WTC11 (cell line): ENCODE measurements around the gene MGAT4C.

Source experiments
- E2F1 ChIP-seq: sonication (generic); formaldehyde crosslinking; IDR thresholded peaks from 2 replicates; pipeline ENCODE4 v1.8.0; 2022; ENCODE audit warnings: mild to moderate bottlenecking, missing genetic modification reagents
- KAT7 ChIP-seq: sonication (generic); formaldehyde crosslinking; IDR thresholded peaks from 2 replicates; pipeline ENCODE4 v1.8.1; 2023; ENCODE audit warnings: missing genetic modification reagents, mild to moderate bottlenecking, borderline replicate concordance
- TF ChIP-seq, protein P1 (sequence below): sonication (generic); formaldehyde crosslinking; IDR thresholded peaks from 2 replicates; pipeline ENCODE4 v1.8.0; 2022; ENCODE audit warnings: mild to moderate bottlenecking, missing genetic modification reagents
- TF ChIP-seq, protein P2 (sequence below): fragments of 200-600 bp; IDR thresholded peaks from 2 replicates; pipeline ENCODE4 v1.8.0; 2022; ENCODE audit warnings: antibody characterized with exemption

DNA sequence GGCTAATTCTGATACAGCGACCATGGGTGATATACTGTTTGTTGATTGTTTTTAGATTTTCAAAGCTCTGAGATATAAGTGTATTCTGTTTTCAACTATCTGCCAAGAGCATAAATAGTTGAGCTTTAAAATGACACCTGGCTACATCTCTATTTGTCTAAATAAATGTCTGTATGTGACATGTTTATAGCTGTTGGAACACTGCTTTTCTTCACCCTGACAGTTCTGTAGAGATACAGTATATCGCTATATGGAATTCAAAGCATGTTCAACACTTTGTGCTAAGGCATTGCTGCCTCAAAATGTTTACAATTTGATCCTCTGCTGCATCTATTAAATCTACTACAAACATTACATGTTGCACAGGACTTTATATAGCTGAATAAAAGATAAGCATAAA is 27.4 kb upstream of the MGAT4C start:
- TF ChIP-seq KAT7 (no peak), E2F1 (no peak)
- TF ChIP-seq, protein P1, sequence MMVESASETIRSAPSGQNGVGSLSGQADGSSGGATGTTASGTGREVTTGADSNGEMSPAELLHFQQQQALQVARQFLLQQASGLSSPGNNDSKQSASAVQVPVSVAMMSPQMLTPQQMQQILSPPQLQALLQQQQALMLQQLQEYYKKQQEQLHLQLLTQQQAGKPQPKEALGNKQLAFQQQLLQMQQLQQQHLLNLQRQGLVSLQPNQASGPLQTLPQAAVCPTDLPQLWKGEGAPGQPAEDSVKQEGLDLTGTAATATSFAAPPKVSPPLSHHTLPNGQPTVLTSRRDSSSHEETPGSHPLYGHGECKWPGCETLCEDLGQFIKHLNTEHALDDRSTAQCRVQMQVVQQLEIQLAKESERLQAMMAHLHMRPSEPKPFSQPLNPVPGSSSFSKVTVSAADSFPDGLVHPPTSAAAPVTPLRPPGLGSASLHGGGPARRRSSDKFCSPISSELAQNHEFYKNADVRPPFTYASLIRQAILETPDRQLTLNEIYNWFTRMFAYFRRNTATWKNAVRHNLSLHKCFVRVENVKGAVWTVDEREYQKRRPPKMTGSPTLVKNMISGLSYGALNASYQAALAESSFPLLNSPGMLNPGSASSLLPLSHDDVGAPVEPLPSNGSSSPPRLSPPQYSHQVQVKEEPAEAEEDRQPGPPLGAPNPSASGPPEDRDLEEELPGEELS (CRISPR knock-in tag) = no peak
- TF ChIP-seq, protein P2, sequence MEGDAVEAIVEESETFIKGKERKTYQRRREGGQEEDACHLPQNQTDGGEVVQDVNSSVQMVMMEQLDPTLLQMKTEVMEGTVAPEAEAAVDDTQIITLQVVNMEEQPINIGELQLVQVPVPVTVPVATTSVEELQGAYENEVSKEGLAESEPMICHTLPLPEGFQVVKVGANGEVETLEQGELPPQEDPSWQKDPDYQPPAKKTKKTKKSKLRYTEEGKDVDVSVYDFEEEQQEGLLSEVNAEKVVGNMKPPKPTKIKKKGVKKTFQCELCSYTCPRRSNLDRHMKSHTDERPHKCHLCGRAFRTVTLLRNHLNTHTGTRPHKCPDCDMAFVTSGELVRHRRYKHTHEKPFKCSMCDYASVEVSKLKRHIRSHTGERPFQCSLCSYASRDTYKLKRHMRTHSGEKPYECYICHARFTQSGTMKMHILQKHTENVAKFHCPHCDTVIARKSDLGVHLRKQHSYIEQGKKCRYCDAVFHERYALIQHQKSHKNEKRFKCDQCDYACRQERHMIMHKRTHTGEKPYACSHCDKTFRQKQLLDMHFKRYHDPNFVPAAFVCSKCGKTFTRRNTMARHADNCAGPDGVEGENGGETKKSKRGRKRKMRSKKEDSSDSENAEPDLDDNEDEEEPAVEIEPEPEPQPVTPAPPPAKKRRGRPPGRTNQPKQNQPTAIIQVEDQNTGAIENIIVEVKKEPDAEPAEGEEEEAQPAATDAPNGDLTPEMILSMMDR = no peak
